ENCODE measurements around the gene ATP6V0A1. TPM values are rescaled to one million over a fixed set of nuclear protein-coding genes. Genes with fewer than 3 reads are reported as not detected.
A peak's percentile ranks its signal among the peaks of the same experiment; 100 is the strongest.

ATP6V0A1 gene
- total RNA-seq, 1 donor from 2014 or later = 109 TPM

GRCh38 chr17:42429726-42430447 is 28.8 kb upstream of the ATP6V0A1 start:
- no peak overlapping the region for H3K27ac ChIP-seq
- no peak overlapping the region for H3K4me3 ChIP-seq
- no peaks in the 10 kb centered on the region for H3K27me3 ChIP-seq
- ATAC-seq (no peak), DNase-seq (no peak)
- H3K9me3 ChIP-seq = no peaks in the 10 kb centered on the region
- no peaks in the 10 kb centered on the region for H3K36me3 ChIP-seq
- peaks cover 18% of the 10 kb centered on the region for H3K4me1 ChIP-seq
- TF ChIP-seq CTCF (IDR thresholded peaks at IDR 0.05) = no peak
- intact Hi-C loops (cut with DNase I) = loop anchor here (5.0 kb wide), 1 partner anchor 82 kb away; no protein-coding TSS in a partner anchor

- Histone ChIP-seq H3K36me3 (no peaks in the 10 kb centered on the region), H3K27ac (peak overlapping the region; percentile 37), H3K9me3 (no peaks in the 10 kb centered on the region), H3K4me1 (peaks cover 16% of the 10 kb centered on the region), H3K4me3 (no peak overlapping the region), H3K27me3 (no peaks in the 10 kb centered on the region)
- no peak for TF ChIP-seq CTCF (IDR thresholded peaks at IDR 0.05)
- ATAC-seq = peak; percentile 64
- DNase-seq = no peak
- intact Hi-C loops (cut with DNase I) = no loop called here
Observed at GRCh38 chr17:42431758-42432161, 26.9 kb upstream of the ATP6V0A1 start.

- ATAC-seq = peak; percentile 64
- DNase-seq = no peak
- H3K4me1 ChIP-seq = peaks cover 6% of the 10 kb centered on the region
- H3K9me3 ChIP-seq = no peaks in the 10 kb centered on the region
- intact Hi-C loops (cut with DNase I) = no loop called here
- H3K27me3 ChIP-seq = no peaks in the 10 kb centered on the region
- no peak overlapping the region for H3K4me3 ChIP-seq
- peak overlapping the region; percentile 17 for H3K27ac ChIP-seq
- TF ChIP-seq CTCF (IDR thresholded peaks at IDR 0.05) = no peak
- H3K36me3 ChIP-seq = no peaks in the 10 kb centered on the region
Observed at GRCh38 chr17:42436391-42436790, 22.3 kb upstream of the ATP6V0A1 start.

- no peaks in the 10 kb centered on the region for H3K4me1 ChIP-seq
- no peaks in the 10 kb centered on the region for H3K36me3 ChIP-seq
- no peak overlapping the region for H3K27ac ChIP-seq
- no peak for DNase-seq
- peak; percentile 54 for TF ChIP-seq CTCF (IDR thresholded peaks at IDR 0.05)
- ATAC-seq = peak; percentile 43
- H3K4me3 ChIP-seq = no peak overlapping the region
- intact Hi-C loops (cut with DNase I) = no loop called here
- no peaks in the 10 kb centered on the region for H3K27me3 ChIP-seq
- no peaks in the 10 kb centered on the region for H3K9me3 ChIP-seq
Observed at GRCh38 chr17:42438600-42439567, 19.8 kb upstream of the ATP6V0A1 start.

- H3K9me3 ChIP-seq = no peaks in the 10 kb centered on the region
- TF ChIP-seq CTCF (IDR thresholded peaks at IDR 0.05) = no peak
- H3K36me3 ChIP-seq = no peaks in the 10 kb centered on the region
- H3K4me1 ChIP-seq = no peaks in the 10 kb centered on the region
- H3K4me3 ChIP-seq = no peak overlapping the region
- ATAC-seq (no peak), DNase-seq (no peak)
- H3K27ac ChIP-seq = no peak overlapping the region
- H3K27me3 ChIP-seq = no peaks in the 10 kb centered on the region
- intact Hi-C loops (cut with DNase I) = no loop called here
Observed at GRCh38 chr17:42441371-42442195, 17.1 kb upstream of the ATP6V0A1 start.

Data from upper lobe of right lung (tissue), 1 donor.